ENCODE data around the gene HEY2. TPM values are rescaled to one million over a fixed set of nuclear protein-coding genes. Genes with fewer than 3 reads are reported as not detected.

HEY2 gene
- total and polyA plus RNA-seq, 4 donors = 1.0 to 2.0 (median 1.4) TPM

GRCh38 chr6:125789167-125789566, 39.7 kb downstream of the HEY2 start:
- peak; percentile 38 for DNase-seq (ENCODE audit: low spot score)
- Histone ChIP-seq H3K4me3 (ENCODE audit: low read depth in 1 of 3, low read length in 3 of 3) (no peak overlapping the region), H3K27me3 (ENCODE audit: control insufficient read depth in 4 of 4, insufficient read depth in 4 of 4, low read length in 3 of 4) (no peaks in the 10 kb centered on the region), H3K36me3 (ENCODE audit: control insufficient read depth in 4 of 4, insufficient read depth in 3 of 4, low read depth in 1 of 4, low read length in 3 of 4) (no peaks in the 10 kb centered on the region), H3K4me1 (ENCODE audit: control insufficient read depth in 4 of 4, insufficient read depth in 4 of 4, low read length in 3 of 4) (peaks cover 0 to 26% (median 17%) of the 10 kb centered on the region in 4 donors), H3K9me3 (ENCODE audit: control insufficient read depth in 4 of 4, low read length in 3 of 4) (no peaks in the 10 kb centered on the region), H3K27ac (ENCODE audit: low read depth in 1 of 2, low read length in 2 of 2) (peak overlapping the region; percentile 81 to 90), H3K9ac (ENCODE audit: low read depth in 1 of 2, low read length in 2 of 2) (no peak overlapping the region)
- 79% methylated on average over 1 of the region's 1 CpG for WGBS
- no peak for TF ChIP-seq CTCF (IDR thresholded peaks at IDR 0.05; ENCODE audit: low read depth, low read length, missing input control)
- TF ChIP-seq ZBTB33 (IDR thresholded peaks at IDR 0.05) = no peak
- TF ChIP-seq EGR1 (IDR thresholded peaks at IDR 0.05; ENCODE audit: low read depth in 2 of 2) = no peak
- TF ChIP-seq HNF4G (IDR thresholded peaks at IDR 0.05) = no peak
- TF ChIP-seq FOXA1 (IDR thresholded peaks at IDR 0.05) = no peak
- TF ChIP-seq TAF1 (conservative IDR thresholded peaks at IDR 0.05) = no peak
- TF ChIP-seq, protein P1, sequence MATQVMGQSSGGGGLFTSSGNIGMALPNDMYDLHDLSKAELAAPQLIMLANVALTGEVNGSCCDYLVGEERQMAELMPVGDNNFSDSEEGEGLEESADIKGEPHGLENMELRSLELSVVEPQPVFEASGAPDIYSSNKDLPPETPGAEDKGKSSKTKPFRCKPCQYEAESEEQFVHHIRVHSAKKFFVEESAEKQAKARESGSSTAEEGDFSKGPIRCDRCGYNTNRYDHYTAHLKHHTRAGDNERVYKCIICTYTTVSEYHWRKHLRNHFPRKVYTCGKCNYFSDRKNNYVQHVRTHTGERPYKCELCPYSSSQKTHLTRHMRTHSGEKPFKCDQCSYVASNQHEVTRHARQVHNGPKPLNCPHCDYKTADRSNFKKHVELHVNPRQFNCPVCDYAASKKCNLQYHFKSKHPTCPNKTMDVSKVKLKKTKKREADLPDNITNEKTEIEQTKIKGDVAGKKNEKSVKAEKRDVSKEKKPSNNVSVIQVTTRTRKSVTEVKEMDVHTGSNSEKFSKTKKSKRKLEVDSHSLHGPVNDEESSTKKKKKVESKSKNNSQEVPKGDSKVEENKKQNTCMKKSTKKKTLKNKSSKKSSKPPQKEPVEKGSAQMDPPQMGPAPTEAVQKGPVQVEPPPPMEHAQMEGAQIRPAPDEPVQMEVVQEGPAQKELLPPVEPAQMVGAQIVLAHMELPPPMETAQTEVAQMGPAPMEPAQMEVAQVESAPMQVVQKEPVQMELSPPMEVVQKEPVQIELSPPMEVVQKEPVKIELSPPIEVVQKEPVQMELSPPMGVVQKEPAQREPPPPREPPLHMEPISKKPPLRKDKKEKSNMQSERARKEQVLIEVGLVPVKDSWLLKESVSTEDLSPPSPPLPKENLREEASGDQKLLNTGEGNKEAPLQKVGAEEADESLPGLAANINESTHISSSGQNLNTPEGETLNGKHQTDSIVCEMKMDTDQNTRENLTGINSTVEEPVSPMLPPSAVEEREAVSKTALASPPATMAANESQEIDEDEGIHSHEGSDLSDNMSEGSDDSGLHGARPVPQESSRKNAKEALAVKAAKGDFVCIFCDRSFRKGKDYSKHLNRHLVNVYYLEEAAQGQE (IDR thresholded peaks at IDR 0.05) = no peak
- no peak for TF ChIP-seq NR2F2 (IDR thresholded peaks at IDR 0.05)
- TF ChIP-seq FOXA2 (IDR thresholded peaks at IDR 0.05) = no peak
- no peak for TF ChIP-seq YY1 (IDR thresholded peaks at IDR 0.05)
- TF ChIP-seq JUND (IDR thresholded peaks at IDR 0.05) = no peak
- no peak for TF ChIP-seq SP1 (IDR thresholded peaks at IDR 0.05)
- TF ChIP-seq RXRA (IDR thresholded peaks at IDR 0.05) = no peak
- no peak for TF ChIP-seq MAX (IDR thresholded peaks at IDR 0.05)
- no peak for TF ChIP-seq GABPA (IDR thresholded peaks at IDR 0.05 in 1 of 2, conservative IDR thresholded peaks at IDR 0.05 in 1 of 2)

DNA sequence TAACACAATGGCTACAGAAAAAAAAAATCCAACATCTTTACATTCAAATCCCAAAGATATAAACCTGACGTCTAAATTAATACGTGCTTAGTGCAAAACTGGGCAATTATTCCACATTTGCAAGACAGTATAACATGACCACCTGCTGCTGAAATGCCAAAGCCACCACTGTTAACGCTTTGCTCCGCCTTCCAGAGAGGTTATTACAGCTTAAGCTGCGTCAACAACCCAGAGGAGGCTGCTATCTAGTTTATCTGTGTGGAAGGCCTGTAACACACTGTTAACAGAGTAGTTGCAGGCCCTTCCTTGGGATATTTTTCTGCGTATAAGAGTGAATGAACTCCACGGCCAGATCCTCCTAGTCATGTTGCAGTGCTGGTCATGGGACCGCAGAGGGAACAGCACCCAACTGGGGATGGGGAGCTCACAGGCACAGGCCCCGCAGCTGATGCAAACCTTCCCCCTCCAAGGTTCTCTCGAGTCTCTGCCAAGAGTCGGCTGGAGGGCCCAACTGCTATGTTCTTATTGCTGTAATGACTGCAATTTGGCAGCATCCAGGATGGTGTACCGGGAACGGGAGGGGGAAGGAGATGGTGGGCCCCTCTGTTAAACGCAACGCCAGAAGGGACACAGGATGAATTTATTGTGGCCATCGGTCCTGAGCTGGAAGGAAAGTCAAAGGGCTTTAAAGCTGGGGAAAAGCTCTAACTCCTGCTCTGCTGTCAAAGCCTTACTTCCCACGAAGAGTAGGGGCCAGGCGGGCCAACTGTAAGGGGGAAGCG, 40.3 kb downstream of the HEY2 start:
- peak; percentile 73 for DNase-seq (ENCODE audit: low spot score)
- Histone ChIP-seq H3K27me3 (ENCODE audit: control insufficient read depth in 4 of 4, insufficient read depth in 4 of 4, low read length in 3 of 4) (no peaks in the 10 kb centered on the region), H3K27ac (ENCODE audit: low read depth in 1 of 2, low read length in 2 of 2) (peak overlapping the region; percentile 81 to 90), H3K4me3 (ENCODE audit: low read depth in 1 of 3, low read length in 3 of 3) (peak overlapping the region; percentile 84 to 95 (median 94)), H3K9me3 (ENCODE audit: control insufficient read depth in 4 of 4, low read length in 3 of 4) (no peaks in the 10 kb centered on the region), H3K4me1 (ENCODE audit: control insufficient read depth in 4 of 4, insufficient read depth in 4 of 4, low read length in 3 of 4) (peaks cover 0 to 26% (median 17%) of the 10 kb centered on the region in 4 donors), H3K9ac (ENCODE audit: low read depth in 1 of 2, low read length in 2 of 2) (peak overlapping the region; percentile 35 to 86), H3K36me3 (ENCODE audit: control insufficient read depth in 4 of 4, insufficient read depth in 3 of 4, low read depth in 1 of 4, low read length in 3 of 4) (no peaks in the 10 kb centered on the region)
- 20% methylated on average over 19 of the region's 19 CpGs for WGBS
- TF ChIP-seq MAX (IDR thresholded peaks at IDR 0.05) = no peak
- TF ChIP-seq RXRA (IDR thresholded peaks at IDR 0.05) = peak in 1 of 2 donors; percentile 18
- TF ChIP-seq FOXA2 (IDR thresholded peaks at IDR 0.05) = no peak
- no peak for TF ChIP-seq HNF4G (IDR thresholded peaks at IDR 0.05)
- peak; percentile 34 for TF ChIP-seq YY1 (IDR thresholded peaks at IDR 0.05)
- TF ChIP-seq HNF4A (conservative IDR thresholded peaks at IDR 0.05) = no peak
- no peak for TF ChIP-seq CTCF (IDR thresholded peaks at IDR 0.05; ENCODE audit: low read depth, low read length, missing input control)
- TF ChIP-seq EGR1 (IDR thresholded peaks at IDR 0.05; ENCODE audit: low read depth in 2 of 2) = no peak
- TF ChIP-seq, protein P1 (IDR thresholded peaks at IDR 0.05) = peak; percentile 17
- no peak for TF ChIP-seq NR2F2 (IDR thresholded peaks at IDR 0.05)

Measured in liver (tissue), 9 donors.